Measurements from ENCODE around the gene CPT1B.

- TF ChIP-seq CTCF (conservative IDR thresholded peaks at IDR 0.05 in 1 of 2, IDR thresholded peaks at IDR 0.05 in 1 of 2; ENCODE audit: low read depth in 1 of 2, low read length in 2 of 2) (no peak), EZH2 (IDR thresholded peaks at IDR 0.05; ENCODE audit: low read length, missing control alignments) (no peak)
Observed at GRCh38 chr22:50568626-50569025, 9.6 kb downstream of the CPT1B start.
